ENCODE data around the gene AIG1.

GRCh38 chr6:143119260-143119659 lies 58.6 kb downstream of the AIG1 start:
- TF ChIP-seq CTCF (IDR thresholded peaks at IDR 0.05; ENCODE audit: insufficient read depth, low read depth, low read length) (no peak), EZH2 (IDR thresholded peaks at IDR 0.05; ENCODE audit: insufficient read depth, low read length) (no peak)
